Liver (tissue), 9 donors: ENCODE results near the gene MTHFSD. TPM values are rescaled to one million over a fixed set of nuclear protein-coding genes. Genes with fewer than 3 reads are reported as not detected.

Experiments used
- DNase-seq: peaks from one replicate; pipeline ENCODE4 v3.0.0-alpha.2; 2017; ENCODE audit warnings: low spot score
- H3K27ac ChIP-seq, 2 donors: one replicate each; pipeline ENCODE4 v1.7.0; 2013; ENCODE audit warnings: inconsistent platforms in 2 of 2, low read length in 2 of 2, control low read depth in 1 of 2, low read depth in 1 of 2, mild to moderate bottlenecking in 1 of 2
- H3K27me3 ChIP-seq, 4 donors: one replicate each; pipeline versions ENCODE4 v1.6.1 to v1.7.0; 2013; ENCODE audit warnings: low read length in 3 of 4, inconsistent platforms in 1 of 4, mild to moderate bottlenecking in 1 of 4, moderate library complexity in 1 of 4; ENCODE audit not compliant: control insufficient read depth in 4 of 4, insufficient read depth in 4 of 4
- H3K36me3 ChIP-seq, 4 donors: one replicate each; pipeline versions ENCODE4 v1.6.1 to v1.7.0; 2013; ENCODE audit warnings: low read length in 3 of 4, mild to moderate bottlenecking in 3 of 4, low read depth in 1 of 4, moderate library complexity in 1 of 4; ENCODE audit not compliant: control insufficient read depth in 4 of 4, insufficient read depth in 3 of 4
- H3K4me1 ChIP-seq, 4 donors: one replicate each; pipeline versions ENCODE4 v1.6.1 to v1.7.0; 2013; ENCODE audit warnings: low read length in 3 of 4, mild to moderate bottlenecking in 3 of 4, moderate library complexity in 1 of 4; ENCODE audit not compliant: control insufficient read depth in 4 of 4, insufficient read depth in 4 of 4
- H3K4me3 ChIP-seq, 3 donors: one replicate each; pipeline versions ENCODE4 v1.6.1 to v1.7.0; 2013; ENCODE audit warnings: low read length in 3 of 3, control low read depth in 1 of 3, low read depth in 1 of 3, mild to moderate bottlenecking in 1 of 3
- H3K9ac ChIP-seq, 2 donors: one replicate each; pipeline ENCODE4 v1.7.0; 2013; ENCODE audit warnings: low read length in 2 of 2, mild to moderate bottlenecking in 2 of 2, moderate library complexity in 2 of 2, control low read depth in 1 of 2, low read depth in 1 of 2
- H3K9me3 ChIP-seq, 4 donors: one replicate each; pipeline versions ENCODE4 v1.6.1 to v1.7.0; 2013; ENCODE audit warnings: low read length in 3 of 4; ENCODE audit not compliant: control insufficient read depth in 4 of 4
- ATF3 ChIP-seq: IDR thresholded peaks from 2 replicates; pipeline ENCODE4 v1.6.1; 2016; ENCODE audit warnings: antibody characterized with exemption
- CTCF ChIP-seq: fragments of 150-350 bp; IDR thresholded peaks from 2 replicates; pipeline ENCODE4 v1.5.1; 2017; ENCODE audit warnings: improper control_type of control experiment, low read depth, low read length; ENCODE audit not compliant: missing input control
- EGR1 ChIP-seq, 2 donors: IDR thresholded peaks; 2 replicates each; pipeline ENCODE4 v1.6.1; 2016 to 2018; ENCODE audit warnings: antibody characterized with exemption in 2 of 2, low read depth in 2 of 2
- FOXA1 ChIP-seq: IDR thresholded peaks from 2 replicates; pipeline ENCODE4 v1.6.1; 2016; ENCODE audit warnings: antibody characterized with exemption
- FOXA2 ChIP-seq: IDR thresholded peaks from 2 replicates; pipeline ENCODE4 v1.6.1; 2016; ENCODE audit warnings: antibody characterized with exemption
- GABPA ChIP-seq, 2 donors: IDR thresholded peaks in 1 of 2; conservative IDR thresholded peaks in 1 of 2; 2 replicates each; pipeline ENCODE4 v1.6.1; 2016; ENCODE audit warnings: antibody characterized with exemption in 2 of 2, mild to moderate bottlenecking in 1 of 2, moderate library complexity in 1 of 2
- HNF4A ChIP-seq, 2 donors: conservative IDR thresholded peaks; 2 replicates each; pipeline ENCODE4 v1.6.1; 2016; ENCODE audit warnings: antibody characterized with exemption in 2 of 2, mild to moderate bottlenecking in 2 of 2
- HNF4G ChIP-seq: IDR thresholded peaks from 2 replicates; pipeline ENCODE4 v1.6.1; 2016; ENCODE audit warnings: antibody characterized with exemption
- JUND ChIP-seq, 2 donors: IDR thresholded peaks; 2 replicates each; pipeline ENCODE4 v1.6.1; 2016; ENCODE audit warnings: antibody characterized with exemption in 2 of 2
- MAX ChIP-seq: IDR thresholded peaks from 2 replicates; pipeline ENCODE4 v1.6.1; 2016; ENCODE audit warnings: antibody characterized with exemption
- NR2F2 ChIP-seq: IDR thresholded peaks from 2 replicates; pipeline ENCODE4 v1.6.1; 2016; ENCODE audit warnings: antibody characterized with exemption
- RAD21 ChIP-seq, 2 donors: IDR thresholded peaks; 2 replicates each; pipeline ENCODE4 v1.6.1; 2016; ENCODE audit warnings: antibody characterized with exemption in 2 of 2, mild to moderate bottlenecking in 2 of 2
- REST ChIP-seq: IDR thresholded peaks from 2 replicates; pipeline ENCODE4 v1.6.1; 2016; ENCODE audit warnings: antibody characterized with exemption, mild to moderate bottlenecking
- RXRA ChIP-seq, 2 donors: IDR thresholded peaks; 2 replicates each; pipeline ENCODE4 v1.6.1; 2017 to 2018; ENCODE audit warnings: antibody characterized with exemption in 2 of 2, mild to moderate bottlenecking in 1 of 2
- SP1 ChIP-seq: IDR thresholded peaks from 2 replicates; pipeline ENCODE4 v1.6.1; 2018; ENCODE audit warnings: antibody characterized with exemption, mild to moderate bottlenecking
- TAF1 ChIP-seq: conservative IDR thresholded peaks from 2 replicates; pipeline ENCODE4 v1.6.1; 2016; ENCODE audit warnings: antibody characterized with exemption, mild to moderate bottlenecking
- YY1 ChIP-seq: IDR thresholded peaks from 2 replicates; pipeline ENCODE4 v1.6.1; 2016; ENCODE audit warnings: antibody characterized with exemption, mild to moderate bottlenecking
- ZBTB33 ChIP-seq: IDR thresholded peaks from 2 replicates; pipeline ENCODE4 v1.6.1; 2016; ENCODE audit warnings: antibody characterized with exemption
- WGBS: extraction: QIAGEN DNeasy Blood & Tissue Kit; methylation state at CpG from one replicate; pipeline ENCODE4 v1.1.7; 2013; 5-methylcytosine and 5-hydroxymethylcytosine counted together
- polyA plus RNA-seq, 2 donors: library from polyadenylated mRNA; stranded (reverse) in 1 of 2; unstranded in 1 of 2; fragments of 200-250 nt in 1 of 2; fragments of >200 nt in 1 of 2; fragmentation: Nextera tagmentation in 1 of 2; extraction: Ambion mirVana in 1 of 2; gene quantifications; one replicate each; pipeline versions ENCODE4 v1.2.1 to v1.2.3, GENCODE V29; 2013 to 2015
- total RNA-seq, 2 donors: library from RNA; depleted of rRNA; stranded (reverse); fragments of >200 nt; gene quantifications; one replicate each; pipeline ENCODE4 v1.2.3, GENCODE V29; 2014
- donor health status: healthy.
- donor health status: healthy.
- donor health status: healthy.
- donor health status: healthy.
- donor health status: healthy.

Gene MTHFSD
- total and polyA plus RNA-seq, 4 donors = 4.6 to 8.1 (median 6.5) TPM

GRCh38 chr16:86520317-86521210, 34.5 kb downstream of the MTHFSD start:
- H3K36me3 ChIP-seq = no peaks in the 10 kb centered on the region
- DNase-seq = no peak
- H3K27ac ChIP-seq = no peak overlapping the region
- peaks cover 2 to 21% (median 11%) of the 10 kb centered on the region in 4 donors for H3K27me3 ChIP-seq
- peaks cover 0 to 12% (median 0%) of the 10 kb centered on the region in 4 donors for H3K4me1 ChIP-seq
- whole genome bisulfite sequencing = 41% methylated on average over 30 of the region's 30 CpGs
- H3K9ac ChIP-seq = no peak overlapping the region
- H3K9me3 ChIP-seq = no peaks in the 10 kb centered on the region
- TF ChIP-seq HNF4G (no peak), SP1 (no peak), JUND (IDR thresholded peaks at IDR 0.05) (no peak), REST (no peak), TAF1 (no peak), YY1 (no peak), MAX (no peak), HNF4A (conservative IDR thresholded peaks at IDR 0.05) (no peak), EGR1 (IDR thresholded peaks at IDR 0.05; ENCODE audit: low read depth in 2 of 2) (no peak), ZBTB33 (no peak), FOXA2 (no peak), ATF3 (no peak), CTCF (no peak), RXRA (IDR thresholded peaks at IDR 0.05) (no peak), FOXA1 (no peak), RAD21 (IDR thresholded peaks at IDR 0.05) (no peak), NR2F2 (no peak), GABPA (IDR thresholded peaks at IDR 0.05 in 1 of 2, conservative IDR thresholded peaks at IDR 0.05 in 1 of 2) (no peak)
- no peak overlapping the region for H3K4me3 ChIP-seq
